ENCODE data around the gene NPS.
A peak's percentile ranks its signal among the peaks of the same experiment; 100 is the strongest.

NPS gene, protein sequence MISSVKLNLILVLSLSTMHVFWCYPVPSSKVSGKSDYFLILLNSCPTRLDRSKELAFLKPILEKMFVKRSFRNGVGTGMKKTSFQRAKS

GRCh38 chr10:127549009-127549408 is at the start of gene NPS:
NPS (plus strand) TSS chr10:127549309; CDS start chr10:127549369, 60 bp downstream.
- DNase-seq: no peak

DNA sequence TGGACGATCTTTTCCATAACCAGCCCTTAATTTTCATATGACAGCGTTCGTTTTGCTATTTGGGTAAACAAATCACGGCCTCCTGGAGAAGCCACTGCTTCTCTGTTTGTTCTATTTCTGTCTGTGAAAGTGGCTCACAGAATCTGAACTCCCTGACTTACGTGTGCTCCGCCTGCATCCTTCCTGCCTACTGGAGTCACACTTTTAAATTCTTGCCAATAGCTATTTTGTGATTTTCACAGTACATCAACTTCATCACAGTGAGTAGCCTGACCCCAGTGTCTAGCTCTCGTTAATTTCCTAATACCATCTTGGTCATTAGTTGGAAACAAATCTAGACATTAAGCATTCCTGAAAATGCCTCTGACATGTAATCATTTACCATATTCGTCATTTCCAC is 49.0 kb upstream of the NPS start:
- no peak for DNase-seq

DNA sequence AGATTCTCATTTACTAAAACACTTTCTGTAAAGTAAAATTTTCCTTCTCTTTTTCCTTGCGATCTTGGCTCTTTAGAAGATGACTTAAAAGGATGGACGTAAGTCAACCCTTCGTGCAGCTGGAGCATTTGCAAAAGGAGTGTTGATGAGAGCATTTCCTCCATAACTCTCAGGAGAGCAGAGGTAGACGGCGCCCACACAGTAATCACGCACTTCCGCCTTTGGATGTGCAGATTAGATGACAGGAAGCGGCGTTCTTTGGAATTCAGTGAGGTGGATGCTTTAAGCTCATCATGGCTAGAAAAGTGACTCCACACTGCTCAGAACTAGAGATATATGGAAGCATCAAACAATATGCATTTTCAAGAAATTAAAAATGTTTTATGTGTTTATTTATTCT is 43.0 kb upstream of the NPS start:
- DNase-seq: no peak

DNA sequence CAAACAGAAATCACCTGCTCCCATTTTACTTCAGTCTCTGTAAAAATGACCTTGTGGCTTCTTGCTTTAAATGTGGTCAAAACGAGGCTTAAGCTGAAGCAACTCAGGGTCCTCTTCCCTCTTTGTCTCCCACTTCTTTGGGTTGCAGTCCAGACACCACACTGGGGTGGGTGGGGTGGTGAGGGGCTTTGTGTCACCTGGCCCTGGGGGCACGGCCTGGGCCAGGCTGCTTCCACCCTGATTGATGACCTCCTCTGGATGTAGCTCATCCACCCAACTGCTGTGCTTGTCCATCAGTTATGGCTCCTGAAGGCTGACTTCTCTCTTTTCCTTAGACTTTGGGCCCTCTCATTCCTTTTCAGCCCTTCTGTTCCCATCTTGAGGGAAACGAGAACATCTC is 26.8 kb upstream of the NPS start:
- DNase-seq: no peak

DNA sequence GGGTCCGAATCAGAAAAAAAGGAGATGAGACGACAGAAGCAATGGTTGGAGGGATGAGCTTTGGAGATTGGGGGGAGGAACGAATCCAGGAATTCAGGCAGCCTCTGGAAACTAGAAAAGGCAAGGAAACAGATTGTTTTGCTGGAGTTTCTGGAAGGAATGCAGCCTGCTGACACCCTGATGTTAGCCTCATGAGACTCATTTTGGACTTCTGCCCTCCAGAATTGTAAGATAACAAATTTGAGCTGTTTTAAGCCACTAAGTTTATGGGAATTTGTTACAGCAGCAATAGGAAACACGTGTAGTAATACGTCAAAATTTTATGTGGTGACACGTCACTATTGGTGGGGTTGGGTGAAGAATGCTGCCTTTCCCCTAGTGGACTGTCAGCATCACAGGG is 25.6 kb upstream of the NPS start:
- DNase-seq: no peak

GRCh38 chr10:127524229-127524628 is 24.9 kb upstream of the NPS start:
- DNase-seq: no peak

DNA sequence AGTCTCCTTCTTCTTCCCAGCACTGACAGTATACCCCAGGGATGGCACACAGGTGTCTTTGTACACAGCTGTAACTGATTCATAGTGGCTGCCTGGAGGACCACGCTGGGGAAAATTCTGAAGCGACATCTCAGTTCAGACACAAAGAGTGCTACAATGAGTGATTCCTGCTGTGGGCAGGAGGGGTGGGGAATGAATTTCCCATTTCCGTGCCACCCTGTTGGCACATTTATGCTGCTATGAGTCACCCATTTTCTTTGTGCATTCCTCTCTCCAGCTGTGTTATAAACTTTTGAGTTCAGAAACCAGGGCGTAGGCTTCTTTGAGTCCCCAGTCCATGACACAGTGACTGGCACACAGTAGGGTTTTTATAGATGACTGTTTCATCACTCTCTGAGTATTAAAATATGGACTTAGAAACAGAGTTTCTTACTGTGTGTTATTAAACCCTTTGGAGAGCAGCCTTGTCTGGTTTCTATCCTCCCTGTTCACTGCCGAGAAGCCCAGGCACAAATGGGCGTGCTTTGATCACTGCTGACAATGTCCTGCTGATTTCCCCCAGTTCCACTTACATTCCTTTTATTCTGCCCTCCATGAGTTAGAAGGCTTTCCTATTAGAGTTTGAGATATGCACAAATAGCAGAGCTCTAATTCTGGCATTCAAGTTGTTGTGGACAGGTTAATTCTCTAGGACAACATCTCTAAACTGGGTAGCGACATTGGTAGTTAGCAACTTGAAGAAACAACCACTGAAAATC is 24.0 kb upstream of the NPS start:
- DNase-seq: no peak

DNA sequence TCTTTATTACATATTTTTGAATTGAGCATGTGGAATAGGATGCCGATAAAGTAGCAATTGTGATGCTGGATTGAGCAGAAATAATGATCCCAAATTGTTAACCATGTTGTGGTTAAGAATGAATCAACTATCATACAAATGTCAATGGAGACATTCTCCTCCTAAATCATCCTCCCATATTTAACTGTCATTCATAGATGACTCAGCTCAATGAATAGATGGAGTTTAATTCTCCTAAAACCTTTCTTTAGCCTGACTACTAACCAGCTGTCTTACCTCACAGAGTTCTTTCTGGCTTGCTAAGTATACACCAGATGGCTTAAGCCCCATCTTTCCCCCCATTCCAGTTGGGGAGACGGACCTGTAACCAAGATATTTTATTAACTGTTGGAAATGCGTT is 23.4 kb upstream of the NPS start:
- DNase-seq: no peak

DNA sequence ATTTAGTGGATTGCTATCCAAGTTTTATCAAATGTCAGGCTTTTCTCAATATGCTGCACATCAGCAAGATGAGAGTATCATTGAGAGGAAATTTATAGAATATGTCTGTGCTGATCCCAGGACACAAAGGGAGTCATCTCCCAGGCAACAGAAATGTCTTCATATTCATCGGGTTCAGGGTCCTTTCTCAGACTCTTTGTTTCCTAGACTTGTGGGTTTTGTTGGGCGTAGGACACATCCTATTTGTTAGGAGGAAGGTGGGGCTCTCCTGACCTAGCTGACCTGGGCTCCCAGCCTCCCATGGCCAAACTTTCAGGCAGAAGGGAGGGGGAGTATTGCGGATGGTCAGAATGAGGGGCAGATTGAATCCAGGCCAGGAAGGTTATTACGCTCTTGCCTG is 22.9 kb upstream of the NPS start:
- DNase-seq: peak; percentile 54

DNA sequence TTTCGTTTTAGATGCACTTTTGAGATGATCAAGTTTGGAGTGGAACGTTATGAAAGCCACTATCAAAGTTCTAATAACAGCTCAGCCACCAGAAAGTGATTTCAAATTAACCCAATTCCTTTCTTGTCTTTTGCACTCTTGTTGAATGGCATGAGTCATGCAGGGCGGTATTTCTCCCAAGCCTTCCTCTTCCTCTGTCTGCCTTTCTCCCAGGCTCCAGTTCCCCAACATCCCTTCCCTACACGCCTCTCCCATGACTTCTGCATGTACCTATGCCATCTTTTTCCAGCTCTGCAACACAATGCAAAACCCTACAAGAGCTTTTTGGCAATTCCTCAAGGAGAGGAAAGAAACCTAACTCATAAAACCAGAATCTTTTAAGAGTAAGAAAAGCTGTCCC is 21.8 kb upstream of the NPS start:
- no peak for DNase-seq

- no peak for DNase-seq
Observed at GRCh38 chr10:127527891-127528290, 21.2 kb upstream of the NPS start.

DNA sequence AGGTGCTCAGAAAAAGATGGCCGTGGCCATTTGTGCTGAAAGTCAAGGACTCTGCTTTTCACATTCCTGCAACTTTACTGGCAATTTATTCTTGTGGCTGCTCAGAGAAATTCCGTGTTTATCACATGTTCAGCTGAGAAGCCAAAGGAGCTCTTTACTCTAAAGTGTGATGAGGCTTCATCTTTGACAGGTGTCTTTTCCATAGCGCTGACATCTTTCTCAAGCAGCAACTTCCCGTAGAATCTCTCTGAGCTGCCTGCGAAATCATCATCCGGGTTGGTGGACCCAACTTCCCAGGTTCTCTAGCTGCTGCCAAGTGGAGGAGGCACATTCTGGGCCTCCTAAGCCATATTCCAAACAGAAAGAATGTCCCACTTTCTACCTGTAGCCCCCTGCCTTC is 16.9 kb upstream of the NPS start:
- no peak for DNase-seq

GRCh38 chr10:127532659-127533058 is 16.4 kb upstream of the NPS start:
- no peak for DNase-seq

DNA sequence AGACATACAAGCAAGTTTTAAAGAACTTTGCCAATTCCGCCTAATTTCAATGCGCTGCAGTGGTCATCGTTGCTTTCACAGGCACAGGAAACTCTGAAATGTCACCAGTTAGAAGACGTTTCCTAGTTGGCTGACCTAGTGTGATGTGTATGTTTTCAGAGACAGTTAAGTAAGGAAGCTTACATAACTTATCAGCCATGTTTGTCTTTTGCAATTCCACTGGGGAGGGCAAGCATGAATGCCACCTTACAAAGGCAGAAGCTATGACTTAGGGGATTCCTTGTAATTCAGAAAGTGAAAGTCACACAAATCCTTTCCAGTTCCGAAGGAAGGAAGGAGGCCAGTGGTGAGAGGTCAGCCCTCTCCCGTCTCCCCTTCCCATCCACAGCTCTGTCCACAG is 15.0 kb upstream of the NPS start:
- no peak for DNase-seq

GRCh38 chr10:127534496-127534895 is 14.6 kb upstream of the NPS start:
- no peak for DNase-seq

- no peak for DNase-seq
Observed at GRCh38 chr10:127535802-127536515, 13.2 kb upstream of the NPS start.

DNA sequence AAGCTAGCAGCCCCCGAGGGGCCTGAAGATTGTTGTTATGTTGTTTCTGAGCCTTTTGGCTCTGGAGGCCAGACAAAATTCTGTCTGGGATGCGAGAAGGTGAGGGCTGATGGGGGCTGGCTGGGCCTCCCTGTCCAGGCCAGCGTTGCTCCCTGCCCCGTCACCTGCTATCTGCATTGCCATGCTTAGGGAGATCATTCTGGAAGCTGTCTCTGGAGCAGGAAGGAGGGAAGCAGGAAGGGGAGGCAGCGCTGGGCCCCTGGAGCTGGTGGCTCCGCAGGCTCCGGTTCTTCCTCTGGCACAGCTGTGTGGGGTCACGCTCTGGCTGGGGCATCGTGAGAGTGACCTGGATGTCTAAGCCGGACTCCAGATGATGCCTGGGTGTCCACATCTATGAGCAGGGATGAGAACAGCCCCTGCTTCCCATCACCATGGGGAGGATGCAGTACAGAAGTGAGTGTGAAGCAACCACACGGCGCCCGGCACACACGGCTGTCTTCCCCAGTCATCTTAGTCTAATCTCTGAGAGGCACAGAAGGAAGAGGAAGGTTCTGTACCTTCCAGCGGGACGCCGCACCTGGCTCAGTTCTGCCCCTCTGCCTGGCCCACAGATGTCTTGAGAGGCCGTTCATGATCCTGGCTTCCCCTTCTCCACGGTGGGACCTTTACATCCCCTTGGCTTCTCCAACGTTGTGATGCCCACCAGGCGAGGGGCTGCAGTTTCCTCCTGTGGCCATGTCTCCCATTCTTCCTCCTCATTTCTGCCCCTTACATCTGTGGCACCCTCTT is 11.9 kb upstream of the NPS start:
- DNase-seq: no peak

DNA sequence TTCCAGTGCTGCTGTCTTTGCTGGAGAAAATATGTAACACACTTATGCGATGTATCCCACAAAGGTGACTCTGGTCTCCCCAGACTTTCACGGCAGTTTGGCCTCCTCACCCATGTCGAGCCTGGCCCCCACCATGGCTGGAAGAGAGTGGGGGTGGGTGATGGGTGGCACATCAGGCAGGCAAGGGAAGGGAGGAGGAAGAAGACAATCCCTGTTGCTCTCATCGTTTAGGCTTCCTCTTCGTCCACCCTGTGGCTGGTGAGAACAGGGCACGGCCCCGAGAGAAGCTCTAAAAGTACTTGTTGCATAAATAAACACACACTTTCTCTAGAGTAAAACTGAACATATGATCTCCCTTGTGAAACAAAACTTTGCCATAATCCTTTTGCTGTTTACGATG is 11.2 kb upstream of the NPS start:
- DNase-seq: no peak

- DNase-seq: no peak
Observed at GRCh38 chr10:127548022-127548421, 1.1 kb upstream of the NPS start.

DNA sequence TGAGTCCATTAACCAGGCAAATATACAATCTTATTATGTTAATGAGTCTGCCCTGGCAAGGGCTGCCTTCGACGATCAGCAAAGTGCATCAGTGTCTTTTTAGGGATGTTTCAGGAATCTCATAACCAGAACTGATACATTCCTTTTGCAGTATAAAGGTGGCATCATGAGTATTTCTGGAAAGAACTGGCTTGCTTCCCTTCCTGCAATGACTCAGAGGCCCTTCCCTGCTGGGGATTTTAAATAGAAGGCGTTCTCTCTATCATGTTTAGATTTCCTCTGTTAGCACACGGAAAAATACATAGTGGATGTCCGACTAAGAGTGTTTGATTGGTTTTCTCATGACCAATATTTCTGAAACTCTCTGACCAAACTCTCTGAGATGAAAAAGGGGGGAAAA is 1.8 kb downstream of the NPS start:
- no peak for DNase-seq

DNA sequence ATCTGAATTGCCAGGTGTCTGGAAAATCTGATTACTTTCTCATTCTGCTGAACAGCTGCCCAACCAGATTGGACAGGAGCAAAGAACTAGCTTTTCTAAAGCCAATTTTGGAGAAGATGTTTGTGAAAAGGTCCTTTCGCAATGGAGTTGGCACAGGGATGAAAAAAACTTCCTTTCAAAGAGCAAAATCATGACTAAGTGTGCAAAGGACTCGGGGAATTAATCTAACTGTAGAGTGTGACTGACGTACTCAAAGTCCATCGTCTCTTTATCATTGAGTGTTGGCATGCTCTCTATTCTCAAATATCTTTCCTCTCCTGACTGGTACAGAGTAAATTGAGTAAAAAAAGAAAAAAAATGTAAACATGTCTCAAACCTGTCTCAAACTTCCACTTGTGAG is 3.3 kb downstream of the NPS start:
- DNase-seq: no peak

- DNase-seq: no peak
Observed at GRCh38 chr10:127553417-127553816, 4.3 kb downstream of the NPS start.

DNA sequence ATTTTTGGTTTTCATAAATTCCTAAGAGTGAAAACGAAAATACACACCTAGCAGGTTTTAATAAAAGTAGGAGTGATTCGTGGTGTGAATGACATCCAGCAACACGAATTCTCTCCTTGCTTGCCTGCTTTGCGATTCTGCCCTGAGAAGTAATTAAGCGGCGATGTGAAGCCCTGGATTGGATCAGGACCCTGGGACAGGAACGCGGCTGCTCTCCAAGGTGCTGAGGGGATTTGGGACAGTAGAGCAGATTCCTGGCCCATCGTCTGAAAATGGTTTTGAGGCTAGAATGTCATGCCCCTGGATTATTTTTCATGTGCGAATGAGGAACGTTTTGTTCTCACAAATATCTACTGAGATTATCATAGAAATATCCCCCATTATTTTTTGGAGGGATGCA is 7.8 kb downstream of the NPS start:
- no peak for DNase-seq

DNA sequence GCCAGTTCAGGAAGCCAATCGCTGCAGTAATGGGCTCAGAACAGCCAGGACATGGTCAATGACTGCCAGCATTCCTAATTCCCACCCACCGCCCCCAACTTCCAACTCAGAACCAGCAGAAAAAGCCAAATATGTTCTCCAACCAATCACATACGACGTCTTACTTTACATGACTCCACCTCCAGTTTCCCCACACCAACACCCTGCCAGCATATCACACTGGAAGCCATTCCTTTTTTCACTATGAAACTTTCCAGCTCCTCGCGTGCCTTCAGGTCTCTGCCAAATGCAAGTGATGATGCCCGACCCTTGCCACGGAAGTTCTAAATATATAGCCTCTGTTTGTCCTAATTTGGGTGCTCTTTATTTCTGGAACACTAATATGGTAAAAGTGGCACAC is 12.5 kb downstream of the NPS start:
- DNase-seq: no peak
